Adipose tissue (tissue), 3 donors: ENCODE results near the gene CDH4. TPM values are rescaled to one million over a fixed set of nuclear protein-coding genes. Genes with fewer than 3 reads are reported as not detected.

Experiments used
- H3K27ac ChIP-seq: one replicate; pipeline ENCODE4 v1.5.1; 2013; ENCODE audit warnings: low read depth, low read length
- WGBS, 3 donors: extraction: QIAGEN DNeasy Blood & Tissue Kit; methylation state at CpG; one replicate each; pipeline ENCODE4 v1.1.7; 2013; 5-methylcytosine and 5-hydroxymethylcytosine counted together
- polyA plus RNA-seq, 3 donors: library from polyadenylated mRNA; stranded (reverse); fragments of 200-250 nt; gene quantifications; one replicate each; pipeline ENCODE4 v1.2.3, GENCODE V29; 2013
- donor health status: healthy with polysubstance abuse.
- donor health status: Bipolar disorder and iron deficiency.
- donor health status: healthy.

The CDH4 gene
- polyA plus RNA-seq, 3 donors: 0.04 to 0.11 (median 0.05) TPM

GRCh38 chr20:61789329-61789728, 537.3 kb downstream of the CDH4 start:
- 74 to 77% (median 76%) methylated on average over 10 of the region's 10 CpGs for WGBS, 3 donors

DNA sequence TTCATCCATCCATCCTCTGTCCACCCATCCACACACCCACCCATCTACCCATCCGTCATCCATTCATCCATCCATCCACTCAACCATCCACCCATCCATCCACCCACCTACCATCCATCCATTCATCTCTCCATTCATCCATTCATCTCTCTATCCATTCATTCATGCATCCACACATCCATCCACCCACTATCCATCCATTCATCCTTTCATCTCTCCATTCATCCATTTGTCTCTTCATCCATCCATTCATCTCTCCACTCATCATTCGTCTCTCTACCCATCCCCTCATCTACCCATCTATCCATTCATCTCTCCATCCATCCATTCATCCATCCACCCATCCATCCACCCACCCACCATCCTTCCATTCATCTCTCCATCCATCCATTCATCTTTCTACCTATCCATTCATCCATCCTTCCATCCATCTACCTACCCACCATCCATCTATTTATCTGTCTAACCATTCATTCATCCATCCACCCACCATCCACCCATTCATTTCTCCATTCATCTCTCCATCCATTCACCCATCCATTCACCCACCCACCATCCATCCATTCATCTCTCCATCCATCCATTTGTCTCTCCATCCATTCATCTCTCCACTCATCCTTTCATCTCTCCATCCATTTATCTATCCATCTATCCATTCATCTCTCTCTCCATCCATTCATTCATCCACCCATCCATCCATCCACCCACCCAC, 538.2 kb downstream of the CDH4 start:
- WGBS, 3 donors: 81 to 96% (median 95%) methylated on average over 2 of the region's 2 CpGs
- H3K27ac ChIP-seq: no peak overlapping the region

More at GRCh38 chr20:61789329-61789728, 537.3 kb downstream of the CDH4 start:
- no peak overlapping the region for H3K27ac ChIP-seq

GRCh38 chr20:61791995-61792394, 539.9 kb downstream of the CDH4 start:
- WGBS, 3 donors: 67 to 86% (median 68%) methylated on average over 4 to 6 of the region's 6 CpGs
- H3K27ac ChIP-seq: no peak overlapping the region

DNA sequence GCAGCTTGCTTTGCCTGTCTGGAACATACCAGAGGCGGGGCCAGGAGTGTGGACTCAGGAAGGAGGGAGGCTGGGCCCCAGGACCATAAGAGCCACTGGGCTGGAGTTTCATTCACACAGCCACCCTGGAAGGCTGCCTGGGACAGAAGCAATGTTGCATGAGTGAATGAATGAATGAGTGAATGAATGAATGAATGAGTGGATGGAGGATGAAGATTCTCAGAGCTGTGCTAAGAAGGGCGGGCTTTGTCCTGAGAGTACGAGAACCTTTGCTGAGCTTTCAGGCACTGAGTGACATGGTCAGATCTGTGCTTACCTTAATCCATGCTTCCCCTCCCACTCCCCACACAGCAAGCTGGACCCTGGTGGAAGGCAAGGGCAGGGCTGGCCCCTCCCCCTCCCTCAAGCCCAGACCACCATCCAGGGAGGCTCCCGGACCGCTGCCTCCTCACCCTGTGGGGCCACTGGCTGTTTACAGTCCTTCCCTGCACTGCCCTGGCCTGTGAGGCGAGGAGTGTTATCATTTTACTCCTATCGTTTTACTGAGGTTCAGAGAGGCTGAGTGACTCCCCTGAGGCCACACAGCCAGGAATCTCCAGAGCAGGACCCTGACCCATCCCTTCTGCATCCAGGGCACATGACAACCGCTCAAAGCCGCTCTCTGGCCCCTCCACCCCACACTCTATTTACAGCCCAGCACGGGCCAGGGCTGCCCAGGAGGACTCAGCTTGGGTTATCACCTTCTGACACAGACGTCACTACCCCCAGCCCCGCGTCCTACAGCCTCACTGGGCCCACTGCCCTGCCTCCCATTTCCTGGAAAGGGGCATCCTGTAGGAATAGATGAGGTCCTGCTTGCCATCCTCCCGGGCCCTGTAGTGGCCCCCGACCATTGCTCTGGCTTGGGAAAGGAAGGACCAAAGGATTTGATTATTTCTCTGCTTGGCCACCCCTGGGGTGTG, 543.9 kb downstream of the CDH4 start:
- H3K27ac ChIP-seq: no peak overlapping the region
- WGBS, 3 donors: 59 to 68% (median 66%) methylated on average over 15 of the region's 15 CpGs

GRCh38 chr20:61796738-61797137, 544.7 kb downstream of the CDH4 start:
- WGBS, 3 donors: 57 to 63% (median 58%) methylated on average over 11 of the region's 11 CpGs

GRCh38 chr20:61797200-61797599, 545.1 kb downstream of the CDH4 start:
- H3K27ac ChIP-seq: no peak overlapping the region
- WGBS, 3 donors: 59 to 67% (median 66%) methylated on average over 7 of the region's 7 CpGs

More at GRCh38 chr20:61796738-61797137, 544.7 kb downstream of the CDH4 start:
- no peak overlapping the region for H3K27ac ChIP-seq

DNA sequence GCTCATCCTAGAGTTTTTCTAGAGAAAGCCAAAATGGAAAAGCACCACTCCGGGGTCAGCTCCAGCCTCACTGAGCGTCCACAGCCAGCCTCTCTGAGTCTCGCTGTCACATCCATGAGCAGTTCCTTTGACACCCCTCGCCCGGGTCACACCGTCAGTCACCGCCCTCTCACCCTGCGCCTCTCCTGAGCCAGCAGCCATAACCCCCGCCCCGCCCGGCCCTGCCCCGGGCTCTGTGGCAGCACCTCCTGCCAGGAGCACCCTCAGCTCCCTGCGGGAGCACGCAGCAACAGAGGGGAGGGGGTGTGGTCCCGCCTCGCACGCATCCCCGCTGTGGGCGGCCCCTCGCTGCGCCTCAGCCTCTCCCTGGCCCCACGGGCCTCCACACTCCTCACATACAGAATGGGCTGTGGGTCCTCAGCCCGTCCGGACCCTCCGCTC, 545.9 kb downstream of the CDH4 start:
- WGBS, 3 donors: 88 to 91% (median 88%) methylated on average over 20 to 25 of the region's 25 CpGs
- no peak overlapping the region for H3K27ac ChIP-seq

DNA sequence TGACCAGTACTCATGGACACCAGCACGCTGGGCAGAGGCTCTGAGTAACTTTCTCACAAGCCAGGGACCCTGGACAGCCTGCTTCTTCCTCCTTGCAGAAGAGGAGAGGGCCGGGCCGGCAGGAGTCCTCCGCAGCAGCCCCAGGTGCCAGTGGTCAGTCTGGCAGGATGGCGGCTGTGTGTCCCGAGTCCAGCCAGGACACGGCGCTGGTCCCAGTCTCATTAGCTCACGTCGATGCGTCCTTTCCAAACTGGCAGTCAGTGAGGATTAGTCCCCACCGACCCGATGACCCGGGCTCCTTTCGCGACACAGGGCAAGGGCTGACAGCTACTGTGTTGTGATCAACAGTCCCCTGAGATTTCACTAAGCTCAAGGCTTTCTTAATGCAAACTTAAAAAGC, 546.6 kb downstream of the CDH4 start:
- WGBS, 3 donors: 81 to 85% (median 82%) methylated on average over 16 of the region's 16 CpGs

GRCh38 chr20:61799394-61799923, 547.4 kb downstream of the CDH4 start:
- H3K27ac ChIP-seq: no peak overlapping the region
- WGBS, 3 donors: 79 to 83% (median 82%) methylated on average over 13 to 14 of the region's 14 CpGs

More for the DNA sequence above, 546.6 kb downstream of the CDH4 start:
- H3K27ac ChIP-seq: no peak overlapping the region

GRCh38 chr20:61799928-61800327, 547.9 kb downstream of the CDH4 start:
- WGBS, 3 donors: 76 to 86% (median 85%) methylated on average over 16 to 21 of the region's 21 CpGs
- no peak overlapping the region for H3K27ac ChIP-seq

GRCh38 chr20:61800359-61801064, 548.5 kb downstream of the CDH4 start:
- WGBS, 3 donors: 73 to 80% (median 80%) methylated on average over 12 to 13 of the region's 13 CpGs

DNA sequence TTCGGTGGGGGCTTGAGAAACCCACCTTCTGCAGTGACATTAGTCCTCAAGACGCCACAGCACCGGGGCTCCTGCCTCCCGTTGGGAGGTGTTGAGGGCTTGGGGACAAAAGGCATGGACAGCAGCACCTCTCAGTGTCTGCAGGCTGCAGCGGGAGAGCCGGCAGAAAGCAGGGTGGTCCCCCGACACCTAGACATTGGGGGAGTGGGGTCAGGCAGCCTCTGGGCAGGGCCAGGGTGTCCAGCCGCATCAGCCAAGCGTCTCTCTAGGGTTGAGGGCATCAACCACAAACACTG, 549.0 kb downstream of the CDH4 start:
- 82 to 88% (median 86%) methylated on average over 9 of the region's 9 CpGs for WGBS, 3 donors
- no peak overlapping the region for H3K27ac ChIP-seq

More at GRCh38 chr20:61800359-61801064, 548.5 kb downstream of the CDH4 start:
- H3K27ac ChIP-seq: no peak overlapping the region

GRCh38 chr20:61801428-61801827, 549.4 kb downstream of the CDH4 start:
- H3K27ac ChIP-seq: no peak overlapping the region
- 75 to 81% (median 80%) methylated on average over 4 of the region's 4 CpGs for WGBS, 3 donors

DNA sequence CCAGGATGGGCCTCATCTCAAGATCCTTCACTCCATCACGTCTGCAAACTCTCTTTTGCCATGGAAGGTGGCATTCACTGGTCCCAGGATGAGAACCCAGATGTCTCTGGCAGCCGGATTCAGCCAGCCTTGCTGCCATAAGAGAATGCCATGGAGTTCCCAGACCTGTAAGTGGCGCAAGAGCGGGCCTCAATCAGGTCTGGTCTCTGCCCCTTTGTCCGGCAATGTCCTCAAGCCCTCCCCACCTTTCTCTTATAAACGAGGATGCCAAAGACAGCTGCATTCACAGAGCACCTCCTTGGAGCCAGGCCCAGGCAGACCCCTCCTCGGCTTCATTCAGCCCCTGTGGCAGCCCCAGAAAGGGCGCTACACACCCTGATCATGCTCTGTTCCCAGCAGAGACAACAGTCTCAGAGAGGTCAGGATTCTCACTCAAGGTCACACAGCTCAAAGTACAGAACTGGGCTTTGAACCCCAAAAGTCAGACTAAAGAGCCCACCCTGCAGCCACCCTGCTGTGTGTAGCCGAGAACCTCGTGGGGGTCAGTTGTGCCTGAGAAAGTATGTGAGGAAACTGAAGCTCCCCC, 549.9 kb downstream of the CDH4 start:
- H3K27ac ChIP-seq: no peak overlapping the region
- WGBS, 3 donors: 65 to 75% (median 70%) methylated on average over 10 of the region's 10 CpGs

DNA sequence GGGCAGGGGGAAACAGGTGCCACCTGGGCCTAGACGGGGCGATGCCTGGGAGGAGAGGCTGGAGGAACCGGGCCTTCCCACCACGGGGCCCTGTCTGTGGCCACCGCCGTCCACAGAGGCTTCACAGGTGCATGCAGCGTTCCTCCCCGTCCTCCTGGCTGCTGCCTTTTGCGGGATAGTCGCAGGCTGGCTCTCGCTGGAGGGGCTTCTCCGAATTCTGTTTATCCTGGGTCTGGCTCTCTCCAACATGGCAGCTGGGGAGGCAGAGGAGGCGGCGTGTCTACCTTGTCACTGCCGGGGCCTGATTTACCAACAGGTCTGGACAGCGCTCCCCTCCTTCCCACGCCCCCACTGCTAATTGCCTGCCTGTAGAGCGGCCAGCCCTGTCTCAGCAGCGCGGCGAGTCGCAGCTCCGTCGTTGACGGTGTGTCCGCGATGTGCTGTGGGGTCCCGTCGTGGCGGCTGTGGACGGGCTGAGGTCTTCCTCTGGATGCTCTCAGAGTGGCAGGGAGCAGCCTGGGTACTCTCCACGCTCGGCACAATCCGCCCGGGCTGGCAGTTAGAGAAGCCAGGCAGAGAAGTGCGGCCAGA, 550.8 kb downstream of the CDH4 start:
- WGBS, 3 donors: 72 to 85% (median 76%) methylated on average over 32 to 36 of the region's 36 CpGs
- no peak overlapping the region for H3K27ac ChIP-seq

DNA sequence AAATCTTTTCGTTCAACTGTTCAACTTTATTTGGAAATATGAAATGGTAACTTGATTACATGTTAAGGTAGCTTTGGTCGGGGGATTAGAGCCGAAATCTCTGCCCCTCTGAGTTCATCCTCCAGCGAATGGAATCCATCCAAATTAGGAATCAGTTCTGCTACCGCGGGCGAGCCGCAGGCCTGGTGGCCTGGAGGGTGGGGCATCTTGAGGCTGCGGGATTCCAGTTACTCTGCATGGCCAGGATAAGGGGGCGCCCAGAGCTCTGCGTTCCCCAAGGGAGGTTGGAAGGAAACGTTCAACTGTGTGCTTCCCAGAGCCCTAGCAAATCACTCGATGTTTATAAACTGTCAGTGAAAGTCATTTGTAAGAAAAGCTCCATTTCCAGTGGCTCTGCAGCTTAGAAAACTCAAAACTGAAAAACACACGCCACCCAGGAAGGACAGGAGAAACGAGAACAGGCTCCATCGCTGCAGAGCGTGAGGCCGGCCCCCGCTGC, 551.4 kb downstream of the CDH4 start:
- WGBS, 3 donors: 13 to 26% (median 16%) methylated on average over 19 of the region's 19 CpGs
- H3K27ac ChIP-seq: no peak overlapping the region

- WGBS, 3 donors: 28 to 42% (median 28%) methylated on average over 24 to 27 of the region's 27 CpGs
- H3K27ac ChIP-seq: no peak overlapping the region
These were observed 552.1 kb downstream of the CDH4 start for GRCh38 chr20:61803915-61804751.
